Uterus (tissue), 4 donors: ENCODE measurements around the gene PRPF40A. TPM values are rescaled to one million over a fixed set of nuclear protein-coding genes. Genes with fewer than 3 reads are reported as not detected.
A peak's percentile ranks its signal among the peaks of the same experiment; 100 is the strongest.

Experiments used
- DNase-seq, 2 donors: peaks; one replicate each; pipeline ENCODE4 v3.0.0-alpha.2; 2019 to 2020
- H3K27ac ChIP-seq, 2 donors: fragments of 200-600 bp; sonication (generic); 1 replicate in 1 of 2; 2 replicates in 1 of 2; pipeline ENCODE4 v1.5.1; 2016 to 2018
- H3K27me3 ChIP-seq, 2 donors: fragments of 200-600 bp; sonication (generic); one replicate each; pipeline ENCODE4 v1.5.1; 2018 to 2019; ENCODE audit warnings: control low read depth in 1 of 2
- H3K36me3 ChIP-seq, 2 donors: fragments of 200-600 bp; sonication (generic); one replicate each; pipeline ENCODE4 v1.5.1; 2019; ENCODE audit warnings: control low read depth in 1 of 2
- H3K4me1 ChIP-seq, 2 donors: fragments of 200-600 bp; sonication (generic); one replicate each; pipeline ENCODE4 v1.5.1; 2018 to 2019; ENCODE audit warnings: control low read depth in 1 of 2
- H3K4me3 ChIP-seq, 2 donors: fragments of 200-600 bp; sonication (generic); 1 replicate in 1 of 2; 2 replicates in 1 of 2; pipeline ENCODE4 v1.5.1; 2018 to 2019; ENCODE audit warnings: mild to moderate bottlenecking in 1 of 2
- H3K9me3 ChIP-seq, 2 donors: fragments of 200-600 bp; sonication (generic); one replicate each; pipeline ENCODE4 v1.5.1; 2019; ENCODE audit warnings: control low read depth in 1 of 2
- CTCF ChIP-seq, 4 experiments: fragments of 200-600 bp in 2 of 4; fragments of 450-650 bp in 2 of 4; sonication (generic) in 2 of 4; IDR thresholded peaks; one replicate each; pipeline ENCODE4 v1.5.1; 2016 to 2019; ENCODE audit warnings: antibody characterized with exemption in 4 of 4, mild to moderate bottlenecking in 2 of 4, moderate library complexity in 1 of 4
- POLR2A ChIP-seq, 2 donors: fragments of 450-650 bp; IDR thresholded peaks; one replicate each; pipeline ENCODE4 v1.6.1; 2016; ENCODE audit warnings: antibody characterized with exemption in 2 of 2, mild to moderate bottlenecking in 1 of 2, moderate library complexity in 1 of 2
- intact Hi-C: fragments of 100-400 bp; cut with DNase I; formaldehyde crosslinking; loops from one replicate; pipeline ENCODE4 v1.15.1; 2023; ENCODE audit warnings: low total_unique reads
- total RNA-seq, 4 donors: library from RNA; depleted of rRNA in 3 of 4; stranded (reverse); fragments of >200 nt in 3 of 4; gene quantifications; one replicate each; pipeline versions ENCODE4 v1.1.0 to v1.2.4, GENCODE V29; 2014 to 2023
- donor health status: DM: yes; HTN: yes; CAD: no.

Gene PRPF40A
- total RNA-seq, 4 donors from 2014 or later: 69.1 to 151 (median 85.3) TPM

GRCh38 chr2:152648336-152648735 is 68.9 kb downstream of the PRPF40A start:
- intact Hi-C loops: no loop called here

GRCh38 chr2:152647552-152647951 is 69.7 kb downstream of the PRPF40A start:
- H3K27me3 ChIP-seq: no peaks in the 10 kb centered on the region
- no peaks in the 10 kb centered on the region for H3K9me3 ChIP-seq
- TF ChIP-seq CTCF (IDR thresholded peaks at IDR 0.05) (no peak), POLR2A (IDR thresholded peaks at IDR 0.05) (no peak)
- no peak overlapping the region for H3K4me3 ChIP-seq
- peaks cover 0 to 11% of the 10 kb centered on the region in 2 donors for H3K4me1 ChIP-seq
- DNase-seq: peak; percentile 46 to 50
- H3K27ac ChIP-seq: peak overlapping the region; percentile 33 to 49
- intact Hi-C loops: no loop called here
- no peaks in the 10 kb centered on the region for H3K36me3 ChIP-seq

More at GRCh38 chr2:152648336-152648735, 68.9 kb downstream of the PRPF40A start:
- Histone ChIP-seq H3K27me3 (no peaks in the 10 kb centered on the region), H3K4me3 (no peak overlapping the region), H3K27ac (peak overlapping the region in 1 of 2 donors; percentile 49), H3K36me3 (no peaks in the 10 kb centered on the region), H3K9me3 (no peaks in the 10 kb centered on the region), H3K4me1 (peaks cover 0 to 11% of the 10 kb centered on the region in 2 donors)
- TF ChIP-seq POLR2A (IDR thresholded peaks at IDR 0.05) (no peak), CTCF (IDR thresholded peaks at IDR 0.05) (peak in 2 of 4 experiments; percentile 14 to 21)
- DNase-seq: no peak

- no peak for TF ChIP-seq POLR2A (IDR thresholded peaks at IDR 0.05)
- TF ChIP-seq CTCF (IDR thresholded peaks at IDR 0.05): no peak
- Histone ChIP-seq H3K4me3 (no peak overlapping the region), H3K27ac (peak overlapping the region; percentile 25 to 49), H3K27me3 (no peaks in the 10 kb centered on the region), H3K9me3 (no peaks in the 10 kb centered on the region), H3K4me1 (peaks cover 0 to 11% of the 10 kb centered on the region in 2 donors), H3K36me3 (no peaks in the 10 kb centered on the region)
- intact Hi-C loops: no loop called here
- DNase-seq: no peak
Measured at GRCh38 chr2:152646775-152647174, 70.5 kb downstream of the PRPF40A start.

- Histone ChIP-seq H3K27me3 (no peaks in the 10 kb centered on the region), H3K4me3 (no peak overlapping the region), H3K9me3 (no peaks in the 10 kb centered on the region), H3K27ac (peak overlapping the region in 1 of 2 donors; percentile 25), H3K36me3 (no peaks in the 10 kb centered on the region), H3K4me1 (peaks cover 0 to 11% of the 10 kb centered on the region in 2 donors)
- DNase-seq: no peak
- intact Hi-C loops: no loop called here
- TF ChIP-seq POLR2A (IDR thresholded peaks at IDR 0.05): no peak
- TF ChIP-seq CTCF (IDR thresholded peaks at IDR 0.05): no peak
Measured at GRCh38 chr2:152646264-152646663, 71.0 kb downstream of the PRPF40A start.

- TF ChIP-seq CTCF (IDR thresholded peaks at IDR 0.05): no peak
- TF ChIP-seq POLR2A (IDR thresholded peaks at IDR 0.05): no peak
- Histone ChIP-seq H3K27me3 (no peaks in the 10 kb centered on the region), H3K36me3 (no peaks in the 10 kb centered on the region), H3K9me3 (no peaks in the 10 kb centered on the region), H3K4me3 (no peak overlapping the region), H3K27ac (no peak overlapping the region), H3K4me1 (peaks cover 0 to 11% of the 10 kb centered on the region in 2 donors)
- DNase-seq: no peak
- intact Hi-C loops: no loop called here
Measured at GRCh38 chr2:152644189-152644873, 72.9 kb downstream of the PRPF40A start.
